CD4-positive, alpha-beta T cell treated with Interleukin-4 for 4 hours (primary cell): Measurements from ENCODE around the gene ZDHHC11.
A peak's percentile ranks its signal among the peaks of the same experiment; 100 is the strongest.
"Not testable (repeated sequence)": the region's sequence is repeated elsewhere in the genome, so short reads cannot be mapped to it uniquely, and the experiment has no call there.

Experiments used
- DNase-seq: peaks from one replicate; pipeline ENCODE4 v3.0.0-alpha.2; 2020

ZDHHC11 gene

GRCh38 chr5:758698-759053, 92.1 kb downstream of the ZDHHC11 start:
- no peak for DNase-seq

- DNase-seq: peak; percentile 39
Measured at GRCh38 chr5:757931-758697, 92.7 kb downstream of the ZDHHC11 start.

- no peak for DNase-seq
Measured at GRCh38 chr5:757346-757930, 93.3 kb downstream of the ZDHHC11 start.

GRCh38 chr5:756865-757345, 93.9 kb downstream of the ZDHHC11 start:
- DNase-seq: peak; percentile 29

- DNase-seq: no peak
Measured at GRCh38 chr5:756171-756570, 94.6 kb downstream of the ZDHHC11 start.

GRCh38 chr5:754143-754632, 96.6 kb downstream of the ZDHHC11 start:
- DNase-seq: peak; percentile 25

GRCh38 chr5:753567-754142, 97.1 kb downstream of the ZDHHC11 start:
- DNase-seq: not testable (repeated sequence)

GRCh38 chr5:752532-753115, 98.2 kb downstream of the ZDHHC11 start:
- not testable (repeated sequence) for DNase-seq

- not testable (repeated sequence) for DNase-seq
Measured at GRCh38 chr5:751992-752391, 98.8 kb downstream of the ZDHHC11 start.

GRCh38 chr5:751496-751895, 99.3 kb downstream of the ZDHHC11 start:
- DNase-seq: no peak

GRCh38 chr5:750226-750625, 100.6 kb downstream of the ZDHHC11 start:
- not testable (repeated sequence) for DNase-seq

- DNase-seq: no peak
Measured at GRCh38 chr5:749101-749670, 101.6 kb downstream of the ZDHHC11 start.

- DNase-seq: not testable (repeated sequence)
Measured at GRCh38 chr5:748011-748980, 102.5 kb downstream of the ZDHHC11 start.

GRCh38 chr5:747303-747844, 103.4 kb downstream of the ZDHHC11 start:
- not testable (repeated sequence) for DNase-seq

GRCh38 chr5:746258-746761, 104.5 kb downstream of the ZDHHC11 start:
- DNase-seq: no peak
